VCaP (cell line): ENCODE results near the gene SPG11.

Source experiments
- H3K27ac ChIP-seq: fragments of 450-650 bp; 2 replicates; pipeline ENCODE4 v1.5.1; 2017
- TF ChIP-seq, protein P1 (sequence below): fragments of 450-650 bp; conservative IDR thresholded peaks from 2 replicates; pipeline ENCODE4 v1.5.1; 2017; ENCODE audit warnings: mild to moderate bottlenecking, moderate library complexity

SPG11 gene

DNA sequence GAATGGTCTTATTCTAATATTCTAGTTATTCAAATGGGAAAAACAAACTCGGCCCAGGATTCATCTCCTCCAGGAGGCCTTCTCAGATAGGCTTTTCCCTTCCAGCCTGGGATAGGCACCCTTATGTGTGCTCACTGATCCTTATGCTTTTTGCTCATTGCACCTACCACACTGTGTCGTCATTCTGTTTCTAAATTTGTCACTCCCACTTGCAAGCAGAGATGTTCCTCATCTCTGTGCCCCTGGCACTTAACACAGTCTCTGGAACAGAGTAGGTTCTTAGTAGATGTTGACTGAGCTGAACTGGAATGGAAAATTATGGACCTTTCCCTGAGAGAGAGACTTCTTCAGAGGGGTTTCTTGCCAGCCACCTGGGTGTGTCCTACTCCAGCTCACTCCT lies 18.7 kb upstream of the SPG11 start:
- no peak overlapping the region for H3K27ac ChIP-seq
- TF ChIP-seq, protein P1, sequence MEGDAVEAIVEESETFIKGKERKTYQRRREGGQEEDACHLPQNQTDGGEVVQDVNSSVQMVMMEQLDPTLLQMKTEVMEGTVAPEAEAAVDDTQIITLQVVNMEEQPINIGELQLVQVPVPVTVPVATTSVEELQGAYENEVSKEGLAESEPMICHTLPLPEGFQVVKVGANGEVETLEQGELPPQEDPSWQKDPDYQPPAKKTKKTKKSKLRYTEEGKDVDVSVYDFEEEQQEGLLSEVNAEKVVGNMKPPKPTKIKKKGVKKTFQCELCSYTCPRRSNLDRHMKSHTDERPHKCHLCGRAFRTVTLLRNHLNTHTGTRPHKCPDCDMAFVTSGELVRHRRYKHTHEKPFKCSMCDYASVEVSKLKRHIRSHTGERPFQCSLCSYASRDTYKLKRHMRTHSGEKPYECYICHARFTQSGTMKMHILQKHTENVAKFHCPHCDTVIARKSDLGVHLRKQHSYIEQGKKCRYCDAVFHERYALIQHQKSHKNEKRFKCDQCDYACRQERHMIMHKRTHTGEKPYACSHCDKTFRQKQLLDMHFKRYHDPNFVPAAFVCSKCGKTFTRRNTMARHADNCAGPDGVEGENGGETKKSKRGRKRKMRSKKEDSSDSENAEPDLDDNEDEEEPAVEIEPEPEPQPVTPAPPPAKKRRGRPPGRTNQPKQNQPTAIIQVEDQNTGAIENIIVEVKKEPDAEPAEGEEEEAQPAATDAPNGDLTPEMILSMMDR = no peak

DNA sequence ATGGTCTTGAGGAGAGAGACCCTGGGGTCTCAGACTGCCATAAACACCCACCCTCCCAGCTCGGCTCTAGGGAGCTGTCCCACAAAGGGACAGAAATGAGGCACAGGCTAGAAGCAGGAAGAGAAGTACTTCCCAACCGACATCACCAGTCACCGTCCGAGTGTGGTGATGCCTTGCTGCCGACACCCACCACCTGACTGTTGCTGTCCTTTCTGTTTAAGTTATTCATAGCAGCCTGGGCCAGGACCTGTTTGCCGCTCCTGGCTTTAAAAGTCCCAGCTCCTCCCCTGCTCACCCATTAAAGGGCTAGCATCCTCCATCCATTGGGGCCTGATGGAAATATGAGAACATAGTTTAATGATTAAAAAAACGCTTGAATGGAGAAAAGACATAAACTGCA lies 13.2 kb upstream of the SPG11 start:
- TF ChIP-seq, protein P1 = no peak
- H3K27ac ChIP-seq = no peak overlapping the region

DNA sequence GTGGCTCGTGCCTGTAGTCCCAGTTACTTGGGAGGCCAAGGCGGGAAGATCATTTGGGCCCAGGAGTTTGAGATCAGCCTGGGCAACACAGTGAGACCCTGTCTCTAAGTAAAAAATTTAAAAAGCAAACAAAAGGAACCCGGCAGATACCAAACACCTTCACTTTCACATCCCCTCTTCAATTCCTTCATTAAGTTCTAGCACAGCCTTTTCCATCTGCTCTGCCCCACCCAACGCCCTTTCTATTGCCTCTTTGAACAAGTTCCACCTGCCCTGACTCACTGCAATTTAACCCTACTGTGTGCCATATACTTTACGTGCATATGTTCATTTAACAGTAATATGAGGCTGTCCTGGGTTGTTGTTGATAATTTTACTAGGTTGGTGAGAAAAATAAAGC lies 12.4 kb upstream of the SPG11 start:
- TF ChIP-seq, protein P1 = no peak
- H3K27ac ChIP-seq = no peak overlapping the region

DNA sequence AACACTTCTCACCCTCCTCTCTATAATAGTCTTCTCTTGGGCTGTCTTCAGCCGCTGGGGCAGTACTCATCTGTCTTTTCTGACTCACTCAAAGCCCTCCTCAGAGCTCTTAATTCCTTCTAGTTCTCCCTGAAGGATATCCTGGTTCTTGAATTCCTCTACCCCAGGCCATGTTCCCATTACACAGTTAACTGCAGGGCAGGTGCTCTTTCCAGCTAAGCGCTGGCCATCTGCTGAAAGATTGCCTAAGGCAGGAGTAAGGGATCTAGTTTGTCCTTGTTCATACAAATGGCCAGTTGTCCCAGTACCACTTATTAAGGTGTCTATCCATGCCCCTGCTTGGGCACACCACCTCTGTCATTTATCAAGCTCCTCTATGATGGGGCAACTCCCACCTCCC lies 10.2 kb upstream of the SPG11 start:
- H3K27ac ChIP-seq = no peak overlapping the region
- TF ChIP-seq, protein P1 = no peak

DNA sequence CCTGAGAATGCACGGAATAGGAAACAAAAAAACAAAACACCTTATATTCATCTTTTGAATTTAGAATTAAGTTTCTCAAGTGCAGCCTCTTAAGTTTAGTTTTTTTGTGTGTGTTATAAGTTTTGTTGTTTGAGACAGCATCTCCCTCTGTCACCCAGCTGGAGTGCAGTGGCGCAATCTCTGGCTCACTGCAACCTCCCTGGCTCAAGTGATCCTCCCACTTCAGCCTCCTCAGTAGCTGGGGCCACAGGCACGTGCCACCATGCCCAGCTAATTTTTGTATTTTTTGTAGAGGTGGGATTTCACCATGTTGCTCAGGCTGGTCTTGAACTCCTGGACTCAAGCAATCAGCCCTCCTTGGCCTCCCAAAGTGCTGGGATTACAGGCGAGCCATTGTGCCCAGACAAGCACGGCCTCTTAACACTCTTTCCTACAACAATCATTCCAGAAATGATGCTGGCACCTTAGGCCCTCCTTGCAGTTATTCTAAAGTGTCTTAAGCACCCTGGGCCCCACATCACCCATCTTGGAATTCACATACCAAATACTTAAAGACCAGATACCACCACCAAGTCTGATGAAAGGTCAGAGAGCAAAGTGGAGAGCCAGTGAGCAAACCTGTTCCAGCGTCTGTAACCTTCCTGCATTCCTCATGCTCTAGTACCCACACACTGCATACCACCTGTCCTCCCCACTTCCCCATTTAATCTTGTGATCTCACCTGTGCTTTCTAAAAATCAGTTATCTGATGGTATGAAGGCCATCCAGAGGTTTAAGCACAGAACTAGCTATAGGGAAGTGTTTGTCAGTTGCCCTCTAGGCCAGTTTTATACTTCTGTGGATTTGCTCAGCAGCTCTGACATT lies 6.9 kb upstream of the SPG11 start:
- TF ChIP-seq, protein P1 = no peak
- H3K27ac ChIP-seq = no peak overlapping the region

DNA sequence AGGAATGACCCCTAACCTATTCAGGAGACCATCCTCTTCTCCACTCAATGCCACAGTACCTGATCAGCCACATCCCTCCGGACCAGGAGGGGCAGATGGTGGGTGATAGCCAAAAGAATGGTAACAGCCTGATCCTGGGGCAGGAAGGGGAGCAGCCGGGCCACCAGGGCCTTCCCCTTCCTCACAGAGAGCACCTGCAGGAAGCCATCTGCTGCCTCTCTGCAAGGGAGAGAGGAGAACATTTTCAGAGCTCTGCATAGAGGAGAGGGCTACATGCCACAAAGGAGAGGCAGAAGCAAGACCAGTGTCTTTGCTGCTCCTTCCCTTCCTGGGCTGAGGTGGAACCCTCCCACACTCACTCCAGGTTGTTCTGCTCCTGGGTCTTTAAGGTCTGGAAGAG lies 5.5 kb upstream of the SPG11 start:
- TF ChIP-seq, protein P1 = no peak
- H3K27ac ChIP-seq = no peak overlapping the region

DNA sequence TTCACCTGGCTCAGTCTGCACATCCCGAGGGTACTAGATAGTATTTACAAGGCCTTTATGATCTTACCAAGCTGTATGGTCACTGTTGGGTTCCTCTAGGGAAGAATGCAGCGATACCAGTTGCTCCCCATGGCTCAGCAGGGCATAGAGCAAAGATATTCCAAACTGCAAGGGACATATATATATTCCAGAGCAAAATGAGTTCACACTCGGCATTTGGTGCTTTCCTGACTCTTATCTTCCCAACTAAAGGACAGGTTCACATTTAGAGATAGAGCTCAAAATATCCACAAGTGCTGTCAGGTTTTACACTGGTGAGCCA lies 3.5 kb upstream of the SPG11 start:
- TF ChIP-seq, protein P1 = no peak
- H3K27ac ChIP-seq = no peak overlapping the region
